Renal cortical epithelial cell (primary cell): ENCODE data around the gene TEX2. TPM values are rescaled to one million over a fixed set of nuclear protein-coding genes. Genes with fewer than 3 reads are reported as not detected.
A peak's percentile ranks its signal among the peaks of the same experiment; 100 is the strongest.
"Not testable (repeated sequence)": the region's sequence is repeated elsewhere in the genome, so short reads cannot be mapped to it uniquely, and the experiment has no call there.

Experiments used
- DNase-seq: peaks from one replicate; pipeline ENCODE4 v3.0.0-alpha.2; 2011; ENCODE audit warnings: low read depth
- total RNA-seq: library from RNA; depleted of rRNA; stranded (reverse); fragments of >200 nt; gene quantifications from 2 replicates; pipeline ENCODE4 v1.2.3, GENCODE V29; 2014

The TEX2 gene
- total RNA-seq, 1 donor from 2014 or later: 62.6 TPM

- no peak for DNase-seq
Observed at GRCh38 chr17:64236827-64237403, 26.1 kb downstream of the TEX2 start.

GRCh38 chr17:64234961-64235360, 28.1 kb downstream of the TEX2 start:
- DNase-seq: no peak

GRCh38 chr17:64232466-64233262, 30.4 kb downstream of the TEX2 start:
- no peak for DNase-seq

DNA sequence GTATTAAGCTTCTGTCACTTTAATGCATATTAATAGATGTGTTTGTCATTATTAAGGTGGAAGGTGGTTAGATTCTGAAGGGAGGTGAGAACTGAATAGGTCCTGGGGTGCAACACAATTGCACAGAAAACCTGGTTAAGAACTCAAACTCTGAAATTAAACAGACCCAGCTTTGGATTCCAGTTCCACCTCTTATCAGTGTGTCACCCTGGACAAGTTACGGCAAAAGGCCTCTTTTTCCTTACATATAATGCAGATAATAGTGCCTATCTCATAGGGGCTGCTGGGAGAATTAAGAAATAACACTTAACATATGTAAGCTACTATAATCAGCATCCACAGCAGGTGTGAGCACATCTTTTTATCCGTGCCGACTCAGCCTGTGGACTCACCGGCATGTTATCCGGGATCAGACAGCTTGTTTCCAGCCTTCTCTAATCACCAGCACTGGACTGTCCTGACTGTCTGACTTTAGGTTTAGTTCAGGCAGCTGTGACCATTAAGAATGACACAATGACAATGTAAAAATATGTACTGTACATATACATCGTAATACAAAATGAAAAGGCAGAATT, 31.4 kb downstream of the TEX2 start:
- DNase-seq: no peak

DNA sequence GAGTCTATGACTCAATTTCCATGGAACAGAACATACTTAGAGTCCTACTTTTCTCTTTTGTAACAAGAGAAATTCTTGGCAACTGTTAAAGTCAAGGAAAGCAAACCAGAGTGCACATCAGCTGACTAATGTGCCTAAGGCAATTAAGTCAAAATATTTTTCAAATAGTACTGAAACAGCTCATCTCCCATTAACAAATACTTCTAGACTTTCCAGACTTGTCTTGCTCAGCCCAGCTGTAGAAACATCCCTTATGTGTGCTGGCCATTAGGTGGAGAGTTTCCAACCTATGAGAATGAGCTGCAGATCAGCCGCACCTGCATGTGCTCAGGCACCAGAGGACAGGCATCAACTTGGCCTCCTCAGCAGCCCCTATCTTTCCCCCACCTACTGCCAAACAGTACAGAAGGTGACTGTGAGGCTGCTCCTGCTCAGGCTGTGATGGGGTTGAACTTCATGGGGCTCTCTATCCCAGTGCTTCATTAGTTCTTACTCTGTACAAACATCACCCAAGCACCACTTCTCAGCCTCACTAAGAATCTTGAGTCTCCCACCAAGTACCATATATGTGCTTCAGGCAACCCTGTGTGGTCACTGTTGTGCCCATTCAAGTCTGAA, 32.2 kb downstream of the TEX2 start:
- DNase-seq: peak; percentile 97

DNA sequence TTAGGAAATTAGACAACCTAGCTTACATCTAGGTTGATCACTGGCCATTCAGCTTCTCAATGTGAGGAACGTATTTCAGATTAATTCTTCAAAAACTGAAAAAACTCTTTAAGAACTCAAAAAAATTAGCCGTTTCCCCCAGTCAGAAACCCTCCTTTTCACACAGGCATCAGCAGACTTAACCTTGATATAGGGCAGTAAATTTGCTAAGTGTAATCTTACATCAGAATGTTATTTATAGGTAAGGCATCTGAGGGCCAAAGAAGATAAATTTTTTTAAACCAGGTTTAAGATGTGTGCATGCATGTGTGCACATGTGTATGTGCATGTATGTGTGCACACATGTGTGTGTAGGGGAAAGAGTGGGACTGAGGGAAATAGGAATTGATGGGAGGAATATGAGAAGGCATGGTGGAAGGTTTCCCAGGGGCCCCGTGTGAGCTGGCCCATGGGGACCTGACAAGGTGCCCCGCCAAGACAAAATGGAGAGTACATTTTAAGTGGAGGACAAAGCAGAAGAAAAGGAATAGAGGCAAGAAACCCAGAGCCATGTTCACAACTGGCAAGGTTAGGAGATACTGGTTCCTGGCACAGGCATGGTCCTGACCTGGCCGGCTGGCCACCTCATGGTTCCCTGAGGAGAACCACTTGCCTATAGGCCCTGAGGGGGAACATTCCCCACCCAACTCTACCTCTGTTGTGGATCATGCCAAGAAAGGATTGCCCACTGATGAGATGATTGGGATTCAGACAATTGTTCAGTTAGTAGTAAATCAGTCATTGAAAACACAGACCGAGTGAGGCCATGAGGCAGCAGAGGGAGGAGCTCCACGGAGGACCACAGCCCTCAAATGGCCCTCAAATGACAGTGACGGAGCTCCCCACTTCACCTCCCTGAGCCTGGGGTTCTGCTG, 33.0 kb downstream of the TEX2 start:
- no peak for DNase-seq

- no peak for DNase-seq
Observed at GRCh38 chr17:64226132-64226531, 36.9 kb downstream of the TEX2 start.

GRCh38 chr17:64225410-64225809, 37.6 kb downstream of the TEX2 start:
- no peak for DNase-seq

DNA sequence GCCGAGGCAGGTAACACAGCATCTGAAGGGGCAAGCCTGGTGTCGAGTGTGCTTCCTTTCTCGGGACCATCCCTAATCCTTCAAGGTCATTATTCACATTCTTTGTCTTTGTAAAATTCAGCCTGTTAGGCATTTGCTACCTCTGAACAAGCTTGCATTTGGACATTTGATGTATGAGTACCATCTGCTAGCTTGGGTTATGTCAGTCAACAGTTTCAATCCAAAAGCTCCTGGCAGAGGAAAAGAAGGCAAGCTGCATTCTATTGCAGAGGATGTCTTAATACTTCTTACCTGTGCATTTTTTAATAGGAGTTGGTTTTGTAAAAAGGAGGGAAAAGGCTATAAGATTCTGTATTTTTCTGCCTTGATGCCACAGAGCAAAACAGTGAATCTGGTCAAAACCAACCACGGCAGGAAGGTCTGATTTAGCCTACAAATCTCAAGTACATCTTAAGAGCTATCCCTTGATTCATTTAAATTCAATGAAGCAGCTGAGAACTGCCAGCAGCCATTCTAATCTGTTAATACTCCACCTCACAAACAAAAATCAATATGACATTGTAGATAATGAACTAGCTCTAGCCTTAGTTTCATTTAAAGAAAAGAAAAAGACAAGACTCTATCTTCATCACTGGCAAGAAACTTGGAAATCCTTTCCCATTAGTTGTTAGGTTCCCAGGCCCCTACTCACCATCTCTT, 39.0 kb downstream of the TEX2 start:
- no peak for DNase-seq

DNA sequence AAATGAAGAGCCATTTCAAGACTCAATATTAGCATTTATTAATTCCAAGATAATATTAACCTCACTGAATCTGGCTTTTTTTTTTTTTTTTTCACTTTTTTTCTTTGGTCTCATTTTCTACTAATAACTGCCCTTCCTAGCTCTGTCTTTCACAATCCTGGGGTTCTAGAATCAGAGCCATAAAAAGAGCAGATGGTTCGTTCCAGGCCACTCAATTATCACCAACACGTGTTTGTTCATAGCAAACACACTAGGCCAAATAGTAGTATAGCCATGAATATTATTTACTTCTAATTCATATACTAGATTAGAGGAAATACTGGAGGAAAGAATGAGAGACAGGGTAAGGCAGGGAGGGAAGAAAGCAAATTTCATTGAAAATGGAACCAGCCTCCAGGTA, 39.8 kb downstream of the TEX2 start:
- no peak for DNase-seq

DNA sequence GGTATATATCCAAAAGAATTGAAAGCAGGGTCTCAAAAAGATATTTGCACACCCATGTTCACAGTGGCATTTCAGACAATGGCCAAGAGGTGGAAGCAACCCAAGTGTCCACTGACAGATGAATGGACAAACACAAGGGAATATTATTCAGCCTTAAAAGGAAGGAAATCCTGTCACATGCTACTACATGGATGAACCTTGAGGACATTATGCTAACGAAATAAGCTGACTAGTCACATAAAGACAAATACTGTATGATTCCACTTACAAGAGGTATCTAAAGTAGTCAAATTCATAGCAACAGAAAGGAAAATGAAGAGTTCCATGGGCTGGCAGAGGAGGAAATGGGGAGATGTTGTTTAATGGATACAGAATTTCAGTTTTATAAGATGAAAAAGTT, 41.4 kb downstream of the TEX2 start:
- DNase-seq: no peak

- DNase-seq: not testable (repeated sequence)
Observed at GRCh38 chr17:64220604-64221003, 42.5 kb downstream of the TEX2 start.

DNA sequence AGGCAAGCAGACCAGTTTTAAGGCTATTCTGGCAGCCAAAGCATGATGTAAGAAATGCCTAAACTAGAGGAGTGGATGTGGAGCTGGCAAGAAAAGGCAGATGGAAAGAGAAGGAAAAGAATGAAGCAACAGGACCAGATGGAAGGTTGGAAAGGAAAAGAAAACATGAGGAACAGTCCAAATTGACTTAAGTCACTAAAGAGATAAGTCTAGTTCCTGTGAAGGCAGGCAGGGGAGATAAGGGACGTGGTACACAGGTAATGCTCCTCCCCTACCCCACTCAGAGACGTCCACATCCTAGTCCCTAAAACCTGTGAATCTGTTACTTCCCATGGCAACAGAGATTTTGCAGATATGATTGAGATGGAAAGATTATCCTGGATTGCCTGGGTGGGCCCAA, 43.5 kb downstream of the TEX2 start:
- DNase-seq: no peak

GRCh38 chr17:64218066-64218465, 45.0 kb downstream of the TEX2 start:
- DNase-seq: no peak

DNA sequence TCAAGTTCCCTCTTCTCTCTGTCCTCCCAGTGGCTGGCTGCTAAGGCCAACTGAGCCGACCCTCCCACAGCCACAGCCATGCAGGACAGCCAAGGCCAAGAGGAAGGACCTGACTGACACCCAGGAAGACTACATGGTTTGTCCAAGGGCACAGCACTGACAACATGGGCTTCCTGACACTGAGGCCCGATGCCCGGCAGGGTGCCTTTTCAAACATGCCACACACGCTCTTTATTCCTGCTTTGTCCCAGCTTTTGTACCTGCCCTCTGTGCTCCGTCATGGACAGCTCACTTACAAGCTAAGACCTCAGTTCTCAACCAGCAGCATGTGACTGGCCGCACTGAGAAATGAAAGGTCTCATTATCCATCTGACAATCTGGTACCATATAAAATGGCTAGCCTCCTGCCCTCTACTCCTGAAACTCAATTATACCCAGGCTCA, 45.8 kb downstream of the TEX2 start:
- no peak for DNase-seq

DNA sequence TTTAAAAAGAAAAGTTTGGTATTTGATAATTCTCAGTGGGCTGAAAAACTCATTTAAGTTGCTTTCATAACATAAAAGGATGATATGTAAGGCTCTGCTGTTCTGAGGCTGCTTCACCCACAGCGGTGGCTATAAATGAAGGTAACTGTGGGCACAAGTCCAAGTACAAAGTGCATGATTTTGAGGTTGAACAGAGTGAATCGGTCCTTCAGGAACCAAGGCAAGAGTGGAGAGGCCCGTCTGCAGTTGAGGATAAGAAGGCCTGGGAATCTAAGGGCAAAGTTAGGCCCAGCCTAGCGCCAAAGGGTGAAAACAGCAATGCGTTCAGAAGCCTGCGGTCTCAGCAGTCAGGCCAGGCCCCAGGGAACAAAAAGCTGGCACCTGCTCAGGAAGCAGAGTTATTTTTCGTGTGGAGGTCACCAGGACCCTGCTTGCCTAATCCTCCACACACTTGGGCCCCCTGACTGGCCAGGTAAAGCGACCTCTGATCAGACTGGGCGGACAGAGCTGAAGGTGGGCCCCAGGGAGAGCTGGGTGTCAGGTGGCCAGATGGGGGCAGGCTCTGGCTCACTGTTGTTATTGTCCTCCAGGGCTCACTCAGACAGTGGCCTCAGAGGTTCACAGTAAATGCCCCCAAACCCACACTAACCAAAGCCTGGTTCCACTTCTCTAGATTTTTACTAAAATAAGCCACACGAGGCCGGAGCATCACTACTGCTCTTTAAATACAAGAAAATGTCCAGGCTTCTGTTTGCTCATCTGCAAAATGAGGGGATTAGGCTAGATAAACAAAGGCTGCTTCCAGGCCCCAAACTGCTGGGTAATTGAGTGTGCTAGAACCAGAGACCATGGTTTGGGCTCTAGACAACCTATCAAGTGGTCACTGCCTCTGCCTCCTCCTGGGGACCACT, 46.5 kb downstream of the TEX2 start:
- DNase-seq: peak; percentile 62

- DNase-seq: no peak
Observed at GRCh38 chr17:64216000-64216337, 47.1 kb downstream of the TEX2 start.

DNA sequence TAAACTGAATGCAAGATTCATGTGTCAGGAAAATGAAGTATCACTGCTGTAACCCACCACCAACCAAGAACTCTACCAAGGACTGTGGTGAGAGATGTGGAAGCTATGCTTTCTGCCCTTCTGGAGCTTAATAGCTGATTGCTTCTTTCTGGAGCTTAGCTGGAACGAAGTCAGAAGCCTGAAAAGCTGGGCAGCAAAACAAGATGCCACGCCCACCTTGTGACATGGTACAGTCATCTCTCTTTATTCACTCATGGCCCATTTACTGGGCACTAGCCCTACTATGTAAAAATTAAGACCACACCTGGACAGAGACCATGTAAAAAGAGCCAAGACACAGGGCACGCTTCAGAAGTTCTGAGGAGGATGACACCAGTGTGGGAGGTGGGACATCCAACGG, 48.1 kb downstream of the TEX2 start:
- DNase-seq: peak; percentile 60

- DNase-seq: peak; percentile 96
Observed at GRCh38 chr17:64213995-64214811, 48.9 kb downstream of the TEX2 start.
